ENCODE measurements around the gene TTLL11. TPM values are rescaled to one million over a fixed set of nuclear protein-coding genes. Genes with fewer than 3 reads are reported as not detected.

Gene TTLL11
- total RNA-seq, 2 donors from 2014 or later = 6.2 to 7.7 TPM

DNA sequence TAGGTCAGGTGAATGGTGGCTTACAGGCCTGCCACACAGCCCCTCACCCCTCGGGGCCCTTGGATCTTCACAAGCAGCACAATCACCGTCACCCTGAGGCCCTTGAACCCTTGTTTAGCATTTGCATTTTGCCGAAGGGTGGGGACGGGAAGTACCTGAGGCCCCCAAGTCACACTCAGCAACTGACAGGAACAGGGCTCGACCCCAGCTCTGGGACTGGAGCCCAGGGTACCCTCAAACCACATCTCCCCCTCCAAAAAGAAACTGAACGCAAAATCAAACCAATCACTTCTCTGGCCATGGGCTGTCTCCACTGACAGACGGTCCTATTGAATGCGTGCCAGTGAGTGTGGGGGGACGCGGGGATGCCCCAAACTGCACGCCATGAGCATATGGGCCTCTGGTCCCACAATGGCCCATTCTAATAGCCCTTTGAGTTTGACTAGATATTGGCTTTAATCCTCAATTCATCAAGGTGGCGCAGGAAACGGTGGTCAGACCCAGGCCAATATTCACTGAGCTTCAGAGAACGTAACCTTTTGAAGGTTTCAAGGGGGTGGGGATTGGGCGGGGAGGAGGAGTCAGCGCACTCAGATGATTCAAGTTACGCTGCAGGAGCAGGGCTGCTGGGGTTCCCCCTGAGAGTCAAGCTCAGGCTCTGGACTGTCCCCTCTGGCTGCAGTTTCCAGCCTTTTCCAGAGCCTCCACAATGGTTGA is 265.7 kb downstream of the TTLL11 start:
- Mint-ChIP-seq H3K4me1 (ENCODE audit: low read depth in 2 of 2) (no peaks in the 10 kb centered on the region), H3K36me3 (no peaks in the 10 kb centered on the region), H3K4me3 (no peak overlapping the region), H3K27ac (no peak overlapping the region), H3K27me3 (no peaks in the 10 kb centered on the region), H3K9me3 (no peaks in the 10 kb centered on the region)
- DNase-seq (ENCODE audit: low spot score) (no peak), ATAC-seq (no peak)

DNA sequence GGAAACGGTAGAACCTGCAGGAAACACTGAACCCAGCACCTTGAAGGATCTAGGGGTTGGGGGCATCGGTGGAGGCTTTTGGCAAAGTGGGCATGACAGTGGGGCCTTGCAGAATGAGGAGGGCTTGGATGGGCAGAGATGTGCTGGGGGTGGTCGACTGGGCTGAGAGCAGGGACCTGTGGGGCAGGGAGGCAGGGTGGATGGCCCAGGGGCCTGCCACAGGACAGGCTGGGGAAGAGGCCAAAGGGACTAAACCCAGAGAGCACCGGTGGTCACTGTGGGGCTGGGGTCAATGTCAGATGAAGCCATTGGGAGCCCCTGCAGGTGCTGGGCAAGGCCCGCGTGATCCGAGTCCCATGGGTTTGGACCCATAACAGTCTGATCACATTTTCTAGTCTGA is 266.4 kb downstream of the TTLL11 start:
- Mint-ChIP-seq H3K4me1 (ENCODE audit: low read depth in 2 of 2) (no peaks in the 10 kb centered on the region), H3K4me3 (no peak overlapping the region), H3K36me3 (no peaks in the 10 kb centered on the region), H3K27ac (no peak overlapping the region), H3K9me3 (no peaks in the 10 kb centered on the region), H3K27me3 (no peaks in the 10 kb centered on the region)
- DNase-seq (ENCODE audit: low spot score) (no peak), ATAC-seq (peak in 1 of 2 donors; percentile 44)

DNA sequence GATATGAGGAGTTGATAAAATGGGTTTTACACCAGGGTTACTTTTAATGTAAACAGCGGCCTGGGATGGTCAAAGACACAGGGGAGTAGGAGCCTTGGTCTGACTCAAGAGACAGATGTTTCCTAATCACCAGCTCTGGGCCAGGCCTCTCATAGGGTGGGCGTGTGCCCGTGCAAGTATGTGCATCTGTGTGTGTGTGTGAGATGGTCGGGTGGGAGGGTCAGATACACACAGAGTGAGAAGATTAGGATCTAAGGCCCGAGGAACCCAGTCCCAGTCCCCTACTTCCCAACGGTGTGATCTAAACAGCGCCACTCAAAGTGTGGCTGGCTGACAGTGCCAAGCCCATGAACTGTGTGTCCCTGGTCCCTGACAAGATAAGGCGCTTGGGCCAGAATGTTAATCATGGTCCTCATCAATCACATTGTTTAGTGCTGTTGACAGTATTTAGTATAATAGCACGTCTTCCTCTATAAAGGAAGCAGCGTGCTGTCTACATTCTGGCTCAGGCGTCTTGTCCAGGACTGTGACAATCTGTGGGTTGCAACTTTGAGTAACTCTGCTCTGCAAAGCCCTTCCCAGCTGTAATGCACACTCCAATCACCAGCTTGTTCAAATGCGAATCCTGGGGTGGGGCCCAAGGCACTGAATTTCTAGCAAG is 267.9 kb downstream of the TTLL11 start:
- Mint-ChIP-seq H3K27ac (no peak overlapping the region), H3K27me3 (no peaks in the 10 kb centered on the region), H3K4me3 (no peak overlapping the region), H3K9me3 (no peaks in the 10 kb centered on the region), H3K4me1 (ENCODE audit: low read depth in 2 of 2) (no peaks in the 10 kb centered on the region), H3K36me3 (no peaks in the 10 kb centered on the region)
- DNase-seq (ENCODE audit: low spot score) (no peak), ATAC-seq (peak in 1 of 2 donors; percentile 3)

DNA sequence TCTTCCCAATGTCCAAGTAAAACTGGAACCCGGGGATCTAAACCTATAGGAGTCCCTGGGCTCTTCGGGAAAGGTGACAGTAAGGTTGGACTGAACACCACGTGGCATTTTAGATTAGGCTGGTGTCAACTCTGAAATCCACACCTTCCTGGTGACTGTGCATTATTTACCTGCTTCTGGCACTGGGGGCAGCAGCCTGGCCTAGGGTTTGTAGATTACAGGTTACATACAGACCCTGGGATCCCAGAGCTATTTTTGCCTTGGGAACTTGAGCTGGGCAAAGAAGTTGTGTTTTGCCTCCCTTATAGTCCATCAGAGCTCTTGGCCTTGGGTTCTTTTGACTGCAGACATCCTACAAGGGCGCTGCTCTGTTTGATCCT is 268.5 kb downstream of the TTLL11 start:
- no peak overlapping the region for H3K4me3 Mint-ChIP-seq
- H3K4me1 Mint-ChIP-seq (ENCODE audit: low read depth in 2 of 2) = no peaks in the 10 kb centered on the region
- H3K27ac Mint-ChIP-seq = no peak overlapping the region
- no peaks in the 10 kb centered on the region for H3K9me3 Mint-ChIP-seq
- DNase-seq (ENCODE audit: low spot score) (no peak), ATAC-seq (no peak)
- H3K27me3 Mint-ChIP-seq = no peaks in the 10 kb centered on the region
- no peaks in the 10 kb centered on the region for H3K36me3 Mint-ChIP-seq

DNA sequence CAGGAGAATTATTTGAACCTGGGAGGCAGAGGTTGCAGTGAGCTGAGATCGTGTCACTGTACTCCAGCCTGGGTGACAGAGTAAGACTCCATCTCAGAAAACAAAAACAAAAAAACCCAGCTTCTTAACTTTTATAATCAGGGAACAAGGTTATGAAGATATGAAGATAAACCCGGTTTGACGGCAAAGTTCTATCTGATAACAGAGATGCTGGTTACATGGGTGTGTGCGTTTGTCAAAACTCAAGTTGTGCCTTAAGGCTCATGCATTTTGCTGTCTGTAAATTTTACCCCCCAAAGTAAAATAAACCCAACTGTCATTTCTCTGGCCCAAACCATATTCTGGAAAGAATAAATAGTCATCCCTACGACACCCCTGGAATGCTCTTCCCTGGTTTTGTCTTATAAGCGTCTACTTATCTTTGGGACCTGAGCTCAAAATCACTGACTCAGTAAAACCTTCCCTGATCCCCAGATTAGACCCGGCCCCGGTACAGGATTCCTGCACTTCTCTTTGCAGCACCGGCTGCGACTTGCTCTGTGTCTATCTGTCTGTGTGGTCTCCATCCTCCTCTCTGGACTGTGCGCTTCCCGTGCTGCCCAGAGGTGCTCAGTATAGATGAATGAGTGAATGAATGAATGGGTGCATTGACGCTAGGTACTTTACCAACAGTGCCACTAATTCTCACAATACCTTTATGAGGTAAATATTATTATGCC is 269.5 kb downstream of the TTLL11 start:
- H3K27me3 Mint-ChIP-seq = no peaks in the 10 kb centered on the region
- DNase-seq (ENCODE audit: low spot score) = no peak
- no peak for ATAC-seq
- H3K27ac Mint-ChIP-seq = no peak overlapping the region
- H3K4me1 Mint-ChIP-seq (ENCODE audit: low read depth in 2 of 2) = no peaks in the 10 kb centered on the region
- H3K4me3 Mint-ChIP-seq = no peak overlapping the region
- H3K36me3 Mint-ChIP-seq = no peaks in the 10 kb centered on the region
- no peaks in the 10 kb centered on the region for H3K9me3 Mint-ChIP-seq

DNA sequence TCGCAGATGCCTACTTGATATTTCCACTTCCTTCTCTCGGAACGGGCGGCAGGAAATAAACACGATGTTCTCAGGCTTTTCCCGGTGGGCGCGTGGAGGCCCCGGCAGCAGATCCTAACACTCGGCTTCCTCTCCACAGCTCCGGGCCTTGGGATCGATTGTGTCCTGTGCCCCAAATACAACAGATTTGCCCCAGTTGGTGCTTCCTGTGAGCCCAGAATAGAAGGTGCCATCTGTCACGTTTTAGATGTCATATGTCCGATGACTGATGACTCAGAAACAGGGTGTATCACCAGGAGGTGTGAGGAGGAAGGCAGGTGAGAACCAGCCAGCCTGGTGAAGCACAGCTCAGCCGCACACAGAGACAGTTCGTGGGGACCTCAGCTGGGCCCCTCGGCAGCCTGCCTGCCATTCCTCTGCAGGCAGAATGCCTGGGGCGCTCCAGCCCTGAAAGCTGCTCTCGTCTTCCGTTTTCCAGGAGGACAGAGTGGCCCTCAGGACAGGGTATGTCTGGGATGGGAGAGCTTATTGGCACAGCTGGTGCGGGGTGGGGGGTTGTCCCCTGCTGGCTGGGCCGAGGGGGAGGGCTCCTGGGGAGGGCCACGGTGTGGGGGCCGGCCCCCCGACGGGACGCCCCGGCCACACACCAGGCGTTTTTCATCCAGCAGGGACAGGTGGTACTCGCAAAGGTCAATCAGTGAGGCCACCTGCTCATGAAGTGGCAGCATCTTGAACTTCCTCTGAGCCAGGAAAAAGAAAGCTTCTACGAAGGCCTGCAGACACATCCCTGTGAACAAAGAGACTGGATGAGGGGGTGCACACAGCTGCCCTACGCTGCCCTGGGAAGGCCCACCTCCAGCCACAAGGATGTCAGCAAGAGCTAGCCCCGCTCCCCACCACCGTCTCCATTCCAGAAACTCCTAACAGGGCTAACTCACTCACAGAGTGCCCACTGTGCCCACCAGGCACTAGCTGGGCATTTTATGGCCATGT is 270.7 kb downstream of the TTLL11 start:
- H3K9me3 Mint-ChIP-seq = no peaks in the 10 kb centered on the region
- ATAC-seq (no peak), DNase-seq (ENCODE audit: low spot score) (no peak)
- no peaks in the 10 kb centered on the region for H3K4me1 Mint-ChIP-seq (ENCODE audit: low read depth in 2 of 2)
- H3K36me3 Mint-ChIP-seq = no peaks in the 10 kb centered on the region
- no peak overlapping the region for H3K27ac Mint-ChIP-seq
- no peak overlapping the region for H3K4me3 Mint-ChIP-seq
- no peaks in the 10 kb centered on the region for H3K27me3 Mint-ChIP-seq

DNA sequence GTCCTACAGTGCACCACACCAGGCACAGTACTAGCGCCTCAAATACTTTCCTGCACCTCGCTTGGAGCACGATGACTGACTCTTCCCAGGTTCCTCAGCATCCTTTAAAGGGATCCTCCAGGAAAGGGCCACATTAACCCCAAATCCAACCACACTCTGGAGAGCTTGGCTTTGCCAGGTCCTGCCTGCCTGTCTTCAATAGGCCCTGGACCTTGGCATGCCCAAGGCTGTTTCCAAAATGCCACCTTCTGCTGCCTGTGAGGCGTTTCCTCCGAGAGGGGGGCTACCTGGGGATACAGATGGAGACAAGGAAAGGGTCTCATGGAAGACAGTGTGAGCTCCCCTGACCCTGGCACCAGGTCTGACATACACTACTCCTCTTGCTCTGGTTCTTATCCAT is 271.8 kb downstream of the TTLL11 start:
- no peak overlapping the region for H3K27ac Mint-ChIP-seq
- no peak for DNase-seq (ENCODE audit: low spot score)

DNA sequence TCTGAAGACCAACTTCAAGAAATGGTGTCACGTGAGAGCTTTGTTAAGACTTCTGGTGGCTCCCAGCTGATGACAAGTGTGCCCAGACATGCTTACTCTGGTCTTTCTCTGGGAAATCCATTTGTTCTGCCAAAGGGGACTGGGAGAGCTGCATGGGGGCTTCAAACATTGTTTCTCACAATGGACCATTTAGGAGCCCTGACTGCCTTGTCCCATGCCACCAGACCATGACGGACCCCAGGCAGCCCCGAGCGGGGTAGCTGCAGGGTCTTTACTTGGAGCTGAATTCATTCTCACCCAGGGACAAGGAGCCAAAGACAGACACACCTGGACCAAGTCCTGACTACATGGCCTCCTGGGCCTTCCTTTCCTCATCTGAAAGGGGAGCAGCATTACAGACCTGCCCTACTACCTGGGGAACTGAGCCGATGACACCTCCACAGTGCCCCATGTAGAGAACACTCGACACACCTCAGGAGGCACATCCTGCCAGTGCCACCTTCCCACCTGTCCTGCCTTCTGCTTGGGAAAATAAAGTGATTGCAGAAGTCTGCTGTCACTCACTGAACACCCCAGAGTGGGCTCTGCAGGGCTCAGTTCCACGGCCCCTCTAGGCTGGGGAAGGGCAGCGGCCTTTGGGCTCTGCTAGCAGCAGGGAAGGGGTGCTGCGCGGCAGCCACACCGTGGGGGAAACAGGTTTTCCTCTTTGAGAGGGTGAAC is 272.7 kb downstream of the TTLL11 start:
- Mint-ChIP-seq H3K27me3 (no peaks in the 10 kb centered on the region), H3K9me3 (no peaks in the 10 kb centered on the region), H3K36me3 (no peaks in the 10 kb centered on the region), H3K27ac (no peak overlapping the region), H3K4me3 (no peak overlapping the region), H3K4me1 (ENCODE audit: low read depth in 2 of 2) (no peaks in the 10 kb centered on the region)
- ATAC-seq = no peak
- no peak for DNase-seq (ENCODE audit: low spot score)

More for the DNA sequence above, 271.8 kb downstream of the TTLL11 start:
- H3K27me3 Mint-ChIP-seq = no peaks in the 10 kb centered on the region
- no peaks in the 10 kb centered on the region for H3K9me3 Mint-ChIP-seq
- ATAC-seq = no peak
- H3K36me3 Mint-ChIP-seq = no peaks in the 10 kb centered on the region
- no peak overlapping the region for H3K4me3 Mint-ChIP-seq
- no peaks in the 10 kb centered on the region for H3K4me1 Mint-ChIP-seq (ENCODE audit: low read depth in 2 of 2)

DNA sequence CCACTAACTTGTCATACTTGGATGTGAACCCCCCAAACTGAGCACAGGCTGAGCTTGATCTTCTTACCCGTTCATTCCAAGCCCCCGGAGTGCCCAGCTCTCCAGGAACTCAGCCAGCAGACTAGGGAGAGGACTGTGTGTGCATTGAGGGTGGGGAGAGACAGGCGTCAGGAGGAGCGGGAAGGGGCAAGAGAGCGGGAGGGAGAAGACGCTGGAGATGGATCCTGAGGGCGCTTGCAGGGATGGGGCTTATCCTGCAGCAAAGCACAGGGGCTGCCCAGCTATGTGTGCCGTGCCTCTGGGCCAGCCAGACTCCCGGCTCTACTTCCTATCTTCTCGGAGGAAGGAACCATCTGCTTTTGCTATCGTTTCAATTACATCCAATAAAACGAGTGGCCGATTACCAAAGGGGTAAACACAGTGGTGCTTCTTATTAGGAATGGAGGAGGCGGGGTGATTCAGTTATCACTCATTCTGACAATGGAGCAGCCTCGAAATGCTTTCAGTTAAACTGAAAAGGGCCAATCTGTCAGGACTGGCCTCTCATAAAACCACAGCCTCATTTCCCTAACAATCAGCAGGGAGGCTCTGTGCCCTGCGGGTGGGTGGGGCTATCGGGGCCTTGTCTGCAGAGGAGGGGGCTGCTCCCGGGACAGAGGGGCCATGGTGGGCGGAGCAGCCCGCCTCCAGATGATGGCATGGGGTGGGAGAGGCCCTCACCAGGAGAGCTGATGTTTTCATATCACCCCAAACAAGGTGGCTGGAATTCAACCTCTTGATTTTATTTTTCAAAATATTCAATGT is 273.5 kb downstream of the TTLL11 start:
- Mint-ChIP-seq H3K4me3 (no peak overlapping the region), H3K27me3 (no peaks in the 10 kb centered on the region), H3K9me3 (no peaks in the 10 kb centered on the region), H3K36me3 (no peaks in the 10 kb centered on the region), H3K4me1 (ENCODE audit: low read depth in 2 of 2) (no peaks in the 10 kb centered on the region), H3K27ac (no peak overlapping the region)
- no peak for DNase-seq (ENCODE audit: low spot score)
- no peak for ATAC-seq

DNA sequence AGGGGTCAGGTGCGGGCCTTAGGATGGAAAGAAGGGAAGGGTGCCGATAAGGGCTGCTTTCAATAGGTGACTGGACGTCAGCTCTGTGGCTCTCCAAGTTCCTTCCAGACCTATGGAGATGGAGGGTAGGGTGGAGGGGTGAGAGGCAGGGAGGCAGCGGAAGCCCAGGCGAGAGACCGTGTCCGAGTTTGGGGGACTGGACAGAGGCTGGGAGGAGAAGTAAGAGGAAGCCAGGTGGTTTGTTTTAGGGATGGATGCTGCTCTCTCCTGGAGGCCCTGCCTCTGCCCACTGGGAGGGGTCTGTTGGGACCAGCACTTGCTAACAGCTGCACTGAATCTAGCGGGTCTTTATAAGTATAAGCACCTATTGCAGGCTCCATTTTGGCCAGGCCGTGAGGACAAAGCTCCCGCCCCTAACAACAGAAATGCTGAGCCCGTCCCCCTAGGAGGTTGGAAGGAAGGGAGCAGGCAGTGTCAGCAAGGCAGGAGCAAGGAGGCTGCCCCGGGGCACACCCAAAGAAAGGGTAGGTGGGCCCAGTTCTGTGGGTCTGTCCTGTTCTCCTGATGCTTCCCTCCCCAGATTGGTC is 274.2 kb downstream of the TTLL11 start:
- DNase-seq (ENCODE audit: low spot score) (no peak), ATAC-seq (no peak)
- Mint-ChIP-seq H3K27me3 (no peaks in the 10 kb centered on the region), H3K4me3 (no peak overlapping the region), H3K36me3 (no peaks in the 10 kb centered on the region), H3K9me3 (no peaks in the 10 kb centered on the region), H3K4me1 (ENCODE audit: low read depth in 2 of 2) (no peaks in the 10 kb centered on the region), H3K27ac (no peak overlapping the region)

DNA sequence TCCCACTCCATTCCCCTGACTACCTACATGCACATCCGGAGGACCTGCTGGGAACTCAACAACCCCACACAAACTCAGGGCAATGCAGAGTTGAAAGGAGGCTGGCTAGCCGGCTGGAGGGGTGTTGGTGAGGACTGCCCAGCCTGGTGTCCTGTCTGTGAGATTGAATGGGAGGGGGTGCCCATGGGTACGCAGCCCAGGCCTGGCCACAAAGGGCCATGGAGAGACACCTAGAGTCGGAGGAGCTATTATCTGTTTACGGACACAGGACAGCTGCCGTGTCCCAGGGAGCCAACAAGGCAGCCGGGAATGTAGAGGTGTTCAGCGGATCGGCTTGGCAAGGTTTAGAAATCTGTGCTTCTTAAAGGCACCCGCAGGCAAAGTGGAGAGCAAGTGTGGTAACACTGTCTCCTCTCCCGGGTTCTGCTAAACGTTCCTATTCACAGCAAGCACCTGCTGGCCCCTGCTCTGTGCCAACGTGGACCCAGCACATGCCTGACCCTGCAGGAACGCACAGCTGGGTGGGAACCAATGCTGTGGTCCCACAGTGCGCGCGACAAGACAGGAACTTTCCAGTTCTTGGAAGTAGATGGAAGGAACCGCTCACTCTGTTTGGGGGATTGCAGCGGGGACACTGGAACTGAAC is 275.0 kb downstream of the TTLL11 start:
- Mint-ChIP-seq H3K9me3 (no peaks in the 10 kb centered on the region), H3K27me3 (no peaks in the 10 kb centered on the region), H3K27ac (no peak overlapping the region), H3K36me3 (no peaks in the 10 kb centered on the region), H3K4me3 (no peak overlapping the region), H3K4me1 (ENCODE audit: low read depth in 2 of 2) (no peaks in the 10 kb centered on the region)
- ATAC-seq = no peak
- DNase-seq (ENCODE audit: low spot score) = no peak

DNA sequence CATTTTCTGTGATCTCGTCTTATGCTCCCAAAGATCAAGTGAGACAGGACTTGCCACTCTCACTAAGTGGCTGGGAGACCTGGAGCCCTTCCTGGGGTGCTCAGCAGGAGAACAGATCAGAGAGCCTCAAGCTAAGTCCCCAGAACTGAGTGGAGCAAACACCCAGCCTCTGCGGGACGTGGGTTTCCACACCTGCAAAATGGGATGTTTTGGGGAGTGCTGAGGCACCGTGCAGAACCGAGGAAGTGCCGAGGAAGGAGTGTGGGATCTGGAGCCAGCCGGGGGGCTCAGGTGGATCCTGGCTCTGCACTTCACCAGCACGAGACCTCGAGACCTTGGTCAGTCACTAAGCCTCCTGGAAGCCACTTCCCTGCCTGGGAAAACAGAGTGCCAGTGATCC is 275.6 kb downstream of the TTLL11 start:
- no peak overlapping the region for H3K27ac Mint-ChIP-seq
- no peaks in the 10 kb centered on the region for H3K27me3 Mint-ChIP-seq
- H3K9me3 Mint-ChIP-seq = no peaks in the 10 kb centered on the region
- ATAC-seq (no peak), DNase-seq (ENCODE audit: low spot score) (no peak)
- no peaks in the 10 kb centered on the region for H3K4me1 Mint-ChIP-seq (ENCODE audit: low read depth in 2 of 2)
- no peaks in the 10 kb centered on the region for H3K36me3 Mint-ChIP-seq
- no peak overlapping the region for H3K4me3 Mint-ChIP-seq

Data from natural killer cell treated with Interleukin-12 subunit alpha and Interleukin-12 subunit beta and Interleukin-15 and Interleukin-18, amount 100 ng/mL, for 72 hours (primary cell).